Activated naive CD4-positive, alpha-beta T cell treated with anti-CD3 and anti-CD28 coated beads for 36 hours (primary cell): ENCODE measurements around the gene MNT. TPM values are rescaled to one million over a fixed set of nuclear protein-coding genes. Genes with fewer than 3 reads are reported as not detected.

Source experiments
- CTCF ChIA-PET: fragments of 350-600 bp; sonication (Branson Sonifier 250); formaldehyde crosslinking; loops from one replicate; lab custom pipeline; 2021; ENCODE audit warnings: antibody characterized with exemption; lab: Charles Lee
- DNase-seq: peaks from one replicate; pipeline ENCODE4 v3.0.0-alpha.2; 2020
- H3K27ac Mint-ChIP-seq: one replicate; pipeline ENCODE4 v1.8.0; 2021; ENCODE audit warnings: mild to moderate bottlenecking, mixed read lengths
- H3K27me3 Mint-ChIP-seq: one replicate; pipeline ENCODE4 v1.8.0; 2021; ENCODE audit warnings: low read depth, mixed read lengths
- H3K36me3 Mint-ChIP-seq: one replicate; pipeline ENCODE4 v1.8.0; 2021; ENCODE audit warnings: low read depth, mixed read lengths
- H3K4me1 Mint-ChIP-seq: one replicate; pipeline ENCODE4 v1.8.0; 2021; ENCODE audit warnings: low read depth, mixed read lengths
- H3K4me3 Mint-ChIP-seq: one replicate; pipeline ENCODE4 v1.8.0; 2021; ENCODE audit warnings: mild to moderate bottlenecking, moderate library complexity, mixed read lengths
- H3K9me3 Mint-ChIP-seq: one replicate; pipeline ENCODE4 v1.8.0; 2021; ENCODE audit warnings: mixed read lengths
- intact Hi-C: fragments of 100-400 bp; cut with micrococcal nuclease; formaldehyde crosslinking; loops from one replicate; pipeline ENCODE4 v1.15.1; 2023
- total RNA-seq, 2 experiments: library from RNA; stranded (reverse); gene quantifications; one replicate each; pipeline ENCODE4 v1.2.3, GENCODE V29; 2021

The MNT gene
- total RNA-seq, 2 experiments from 2014 or later, result 13.1 to 17.0 TPM

GRCh38 chr17:2343421-2343820 lies 57.4 kb downstream of the MNT start:
- H3K4me1 Mint-ChIP-seq, result peaks cover 9% of the 10 kb centered on the region
- CTCF ChIA-PET, result interaction anchor here (1.7 kb wide), 1 partner anchor 10 kb away, joined by 10 read pairs; no protein-coding TSS in a partner anchor
- intact Hi-C loops, result no loop called here

GRCh38 chr17:2338315-2338657 lies 62.6 kb downstream of the MNT start:
- Mint-ChIP-seq H3K9me3 (no peaks in the 10 kb centered on the region), H3K27ac (no peak overlapping the region), H3K27me3 (no peaks in the 10 kb centered on the region), H3K4me3 (peak overlapping the region; percentile 66), H3K4me1 (peaks cover 19% of the 10 kb centered on the region), H3K36me3 (peaks cover 17% of the 10 kb centered on the region)
- intact Hi-C loops, result no loop called here
- no peak for DNase-seq
- CTCF ChIA-PET, result interaction anchor here (1.1 to 2.9 kb wide), 3 partner anchors 15 to 78 kb away, joined by 7 to 19 read pairs (median 7); no protein-coding TSS in a partner anchor

More at GRCh38 chr17:2343421-2343820, 57.4 kb downstream of the MNT start:
- Mint-ChIP-seq H3K9me3 (no peaks in the 10 kb centered on the region), H3K27me3 (no peaks in the 10 kb centered on the region), H3K4me3 (no peak overlapping the region), H3K27ac (no peak overlapping the region), H3K36me3 (peaks cover 1% of the 10 kb centered on the region)
- DNase-seq, result peak; percentile 46

- H3K4me1 Mint-ChIP-seq, result peaks cover 15% of the 10 kb centered on the region
- H3K9me3 Mint-ChIP-seq, result no peaks in the 10 kb centered on the region
- H3K27ac Mint-ChIP-seq, result no peak overlapping the region
- peak overlapping the region; percentile 100 for H3K4me3 Mint-ChIP-seq
- DNase-seq, result peak; percentile 57
- intact Hi-C loops, result loop anchor here (2.0 kb wide), 1 partner anchor 63 kb away; the partner anchor contains the start of gene MNT
- CTCF ChIA-PET, result interaction anchor here (1.1 to 2.9 kb wide), 5 partner anchors 15 to 283 kb away, joined by 3 to 19 read pairs (median 7); partner anchors contain the start of gene HIC1
- H3K36me3 Mint-ChIP-seq, result peaks cover 17% of the 10 kb centered on the region
- H3K27me3 Mint-ChIP-seq, result no peaks in the 10 kb centered on the region
These were observed 63.1 kb downstream of the MNT start for GRCh38 chr17:2337544-2338314.

GRCh38 chr17:2336852-2337543 lies 63.9 kb downstream of the MNT start, which contains the start of gene SGSM2:
SGSM2 (plus strand) TSS chr17:2337501; CDS start chr17:2337689, 188 bp downstream.
- intact Hi-C loops, result loop anchor here (1.0 to 2.0 kb wide), 6 partner anchors 16 to 374 kb away; partner anchors contain the start of genes CLUH, MNT, SMG6 and SRR
- CTCF ChIA-PET, result interaction anchor here (0.6 to 2.2 kb wide), 10 partner anchors 15 to 282 kb away, joined by 3 to 9 read pairs (median 6); partner anchors contain the start of genes HIC1, SMG6 and SRR
- peaks cover 15% of the 10 kb centered on the region for H3K4me1 Mint-ChIP-seq
- no peaks in the 10 kb centered on the region for H3K9me3 Mint-ChIP-seq
- peak; percentile 60 for DNase-seq
- H3K27me3 Mint-ChIP-seq, result no peaks in the 10 kb centered on the region
- H3K4me3 Mint-ChIP-seq, result peak within 1 kb of the TSS; percentile 100
- peaks cover 17% of the 10 kb centered on the region for H3K36me3 Mint-ChIP-seq
- H3K27ac Mint-ChIP-seq, result peak within 1 kb of the TSS; percentile 96

GRCh38 chr17:2336215-2336851 lies 64.5 kb downstream of the MNT start, which contains the start of gene TSR1:
TSR1 (minus strand) TSS chr17:2336457; CDS start chr17:2336427, 30 bp downstream.
- H3K9me3 Mint-ChIP-seq, result no peaks in the 10 kb centered on the region
- CTCF ChIA-PET, result interaction anchor here (0.6 to 2.2 kb wide), 11 partner anchors 16 to 282 kb away, joined by 3 to 9 read pairs (median 5); partner anchors contain the start of genes HIC1, SMG6 and SRR
- H3K27ac Mint-ChIP-seq, result peak within 1 kb of the TSS; percentile 96
- H3K4me1 Mint-ChIP-seq, result peaks cover 15% of the 10 kb centered on the region
- intact Hi-C loops, result loop anchor here (1.0 to 2.0 kb wide), 6 partner anchors 17 to 375 kb away; partner anchors contain the start of genes CLUH, MNT, SMG6 and SRR
- peak; percentile 93 for DNase-seq
- peaks cover 17% of the 10 kb centered on the region for H3K36me3 Mint-ChIP-seq
- peak within 1 kb of the TSS; percentile 100 for H3K4me3 Mint-ChIP-seq
- no peaks in the 10 kb centered on the region for H3K27me3 Mint-ChIP-seq

- Mint-ChIP-seq H3K36me3 (peaks cover 22% of the 10 kb centered on the region), H3K4me1 (peaks cover 17% of the 10 kb centered on the region), H3K4me3 (peak overlapping the region; percentile 100), H3K27me3 (no peaks in the 10 kb centered on the region), H3K9me3 (no peaks in the 10 kb centered on the region), H3K27ac (peak overlapping the region; percentile 96)
- CTCF ChIA-PET, result interaction anchor here (0.6 to 2.2 kb wide), 8 partner anchors 16 to 281 kb away, joined by 3 to 9 read pairs (median 6); partner anchors contain the start of genes HIC1, SMG6 and SRR
- no peak for DNase-seq
- intact Hi-C loops, result loop anchor here (1.0 to 2.0 kb wide), 6 partner anchors 18 to 376 kb away; partner anchors contain the start of genes CLUH, MNT, SMG6 and SRR
These were observed 65.1 kb downstream of the MNT start for GRCh38 chr17:2335726-2336214.

Other genes starting within 250 kb of the MNT start
- 10 to 100 TPM; 18.8 to 20.7 TPM for gene SMG6, start 97.3 kb downstream of the MNT start, total RNA-seq
- gene SRR, start 97.1 kb downstream of the MNT start, total RNA-seq, result 10 to 100 TPM in 1 of 2 experiments, 1 to 10 TPM in 1; 8.9 to 10.2 TPM
- 10 to 100 TPM; 51.1 to 51.5 TPM for gene TSR1, start 64.6 kb downstream of the MNT start, total RNA-seq
- gene SGSM2, start 63.6 kb downstream of the MNT start, total RNA-seq, result 10 to 100 TPM; 20.3 to 22.0 TPM
- gene METTL16, start 110.8 kb upstream of the MNT start, total RNA-seq, result 10 to 100 TPM; 44.8 to 45.5 TPM
- gene PAFAH1B1, start 192.6 kb upstream of the MNT start, total RNA-seq, result 100 to 1,000 TPM; 142 to 145 TPM